Limb (tissue), 2 donors: Measurements from ENCODE around the gene SH3BP2.
A peak's percentile ranks its signal among the peaks of the same experiment; 100 is the strongest.

Source experiments
- DNase-seq, 2 donors: peaks; one replicate each; pipeline ENCODE4 v3.0.0-alpha.2; 2016; ENCODE audit errors: extremely low spot score in 2 of 2

Gene SH3BP2

DNA sequence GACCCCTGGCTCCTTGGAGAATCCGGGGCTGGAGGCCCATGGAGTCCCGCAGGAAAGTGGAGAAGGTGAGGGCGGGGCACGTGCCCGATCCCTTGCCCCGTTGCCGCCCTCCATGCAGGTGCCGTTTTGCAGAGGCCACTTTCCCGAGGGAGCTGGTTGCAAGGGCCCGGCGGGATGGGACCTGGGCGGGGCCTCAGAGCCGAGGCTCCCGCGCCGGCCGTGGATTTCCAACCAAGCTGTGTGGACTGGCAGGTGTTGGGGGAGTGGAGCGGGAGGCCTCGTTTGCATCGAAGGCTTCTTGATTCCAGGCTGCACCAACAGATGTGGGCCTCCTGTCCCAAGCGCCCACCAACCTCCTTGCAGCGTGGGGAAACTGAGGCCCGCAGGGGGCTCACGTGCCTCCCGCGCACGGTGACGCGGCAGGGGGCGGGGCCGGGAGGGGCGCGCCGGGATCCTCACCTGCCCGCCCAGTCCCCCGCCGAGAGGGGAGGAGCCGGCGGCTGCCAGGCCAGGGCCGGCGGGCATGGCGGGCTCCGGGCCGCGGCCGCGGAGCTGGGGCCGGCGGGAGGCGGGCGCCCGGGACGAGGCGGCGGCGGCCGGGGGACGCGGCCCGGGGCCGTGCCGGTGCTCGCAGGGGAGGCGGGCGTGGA is 24.9 kb downstream of the SH3BP2 start:
- peak in 1 of 2 donors; percentile 76 for DNase-seq

GRCh38 chr4:2818351-2818939 is 25.6 kb downstream of the SH3BP2 start:
- DNase-seq, result peak in 1 of 2 donors; percentile 70

GRCh38 chr4:2819244-2820215 is 26.6 kb downstream of the SH3BP2 start:
- DNase-seq, result no peak

GRCh38 chr4:2820216-2820982 is 27.5 kb downstream of the SH3BP2 start:
- DNase-seq, result no peak

DNA sequence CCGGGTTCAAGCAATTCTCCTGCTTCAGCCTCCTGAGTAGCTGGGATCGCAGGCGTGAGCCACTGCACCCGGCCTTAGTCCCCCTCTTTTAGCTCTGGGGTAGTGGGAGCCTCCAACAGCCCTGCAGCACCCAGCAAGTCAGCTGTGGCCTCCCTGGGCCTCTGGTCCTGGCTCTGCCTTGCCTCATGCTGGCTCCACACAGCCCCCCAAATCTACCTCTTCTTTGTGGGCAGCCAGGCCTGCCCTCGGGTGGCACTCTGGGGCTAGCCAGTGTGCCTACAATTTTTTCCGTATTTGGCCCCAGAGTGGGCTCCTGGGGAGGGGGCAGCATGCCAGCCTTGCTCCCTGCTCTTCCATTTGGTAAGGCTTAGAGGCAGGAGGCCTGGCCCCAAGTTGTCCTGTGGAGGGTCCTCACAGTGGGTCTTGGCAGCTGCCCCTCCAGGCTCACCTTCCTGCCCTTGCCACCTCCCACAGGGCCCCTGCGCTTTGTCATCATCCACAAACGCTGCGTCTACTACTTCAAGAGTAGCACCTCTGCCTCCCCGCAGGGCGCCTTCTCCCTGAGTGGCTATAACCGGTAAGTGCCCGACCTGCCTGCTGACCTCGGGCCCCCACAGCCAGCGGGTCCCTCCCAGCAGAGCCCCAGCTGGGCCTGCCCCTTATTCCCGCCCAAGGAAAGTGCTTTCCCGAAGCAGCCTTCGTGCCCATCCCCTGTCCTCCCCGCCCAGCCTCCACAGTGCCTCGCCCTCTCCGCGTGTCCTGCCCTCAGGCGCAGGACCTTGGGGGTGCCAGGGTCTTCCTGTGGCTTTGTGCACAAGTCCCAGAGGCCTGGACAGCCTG is 29.8 kb downstream of the SH3BP2 start:
- DNase-seq, result no peak

DNA sequence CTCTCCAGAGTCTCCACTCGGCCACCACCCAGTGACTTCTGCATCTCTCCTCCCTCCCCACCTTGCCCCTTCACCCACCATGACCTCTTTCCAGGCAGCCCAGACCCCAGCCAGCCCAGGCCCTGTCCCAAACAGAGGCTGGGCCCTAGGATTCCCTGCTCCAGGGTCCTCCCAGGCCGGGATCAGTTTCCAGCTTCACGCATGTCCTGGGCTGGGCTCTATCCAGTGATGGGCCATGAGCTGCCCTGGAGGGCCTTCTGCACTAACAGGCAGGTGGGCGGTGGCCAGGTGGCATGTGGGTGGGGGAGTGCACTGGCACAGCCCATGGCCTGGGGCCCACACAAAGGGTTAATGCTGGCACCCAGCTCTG is 30.4 kb downstream of the SH3BP2 start:
- no peak for DNase-seq

DNA sequence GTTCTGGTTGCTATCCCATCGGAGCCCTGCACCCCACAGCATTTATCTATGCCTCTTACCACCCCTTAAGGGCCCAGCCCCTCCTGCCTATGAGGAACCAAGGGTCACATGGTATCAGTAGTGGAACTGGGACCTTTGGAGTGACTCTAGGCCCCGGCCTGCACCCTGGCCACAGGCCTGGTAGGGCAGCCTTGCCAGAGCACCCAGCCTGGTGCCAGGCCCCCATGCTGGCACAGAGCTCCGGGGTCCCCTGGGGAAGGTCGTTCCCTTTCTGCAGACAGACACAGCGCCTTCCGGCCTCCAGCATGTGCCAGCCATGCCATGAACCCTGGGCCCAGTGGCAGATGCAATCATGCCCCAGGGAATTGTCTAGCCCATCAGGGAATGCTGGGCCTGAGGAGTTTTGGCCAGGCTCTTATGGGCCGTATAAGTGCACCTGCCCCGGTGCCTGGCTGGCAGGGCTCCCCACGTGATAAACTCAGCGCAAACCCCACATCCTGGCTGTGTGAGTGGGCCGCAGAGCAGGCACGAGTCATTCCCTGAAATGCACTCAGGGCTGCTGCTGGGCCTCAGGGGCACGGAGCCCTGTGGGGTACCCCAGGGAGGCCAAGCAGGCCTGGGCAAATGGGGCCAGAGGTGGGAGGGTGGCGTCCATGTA is 30.9 kb downstream of the SH3BP2 start:
- DNase-seq, result no peak

DNA sequence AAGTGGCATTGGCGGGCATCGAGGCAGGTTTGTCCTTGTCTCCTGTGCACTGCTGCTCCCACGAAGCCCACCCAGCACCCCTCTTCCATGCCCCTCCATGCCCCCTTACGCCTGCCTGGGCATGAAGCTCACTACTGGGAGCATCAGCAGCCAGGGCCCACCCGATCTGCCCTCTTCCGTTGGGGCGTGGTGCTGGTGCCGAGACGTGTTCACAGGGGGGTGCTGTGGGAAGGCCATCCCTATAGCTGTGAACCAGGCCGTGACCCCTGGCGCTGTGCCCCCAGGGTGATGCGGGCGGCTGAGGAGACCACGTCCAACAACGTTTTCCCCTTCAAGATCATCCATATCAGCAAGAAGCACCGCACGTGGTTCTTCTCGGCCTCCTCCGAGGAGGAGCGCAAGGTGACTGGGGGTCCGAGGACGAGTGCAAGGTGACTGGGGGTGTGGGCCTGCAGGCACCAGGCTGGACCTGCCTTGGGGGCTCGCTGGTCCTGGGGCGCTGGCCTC is 31.5 kb downstream of the SH3BP2 start:
- DNase-seq, result no peak

DNA sequence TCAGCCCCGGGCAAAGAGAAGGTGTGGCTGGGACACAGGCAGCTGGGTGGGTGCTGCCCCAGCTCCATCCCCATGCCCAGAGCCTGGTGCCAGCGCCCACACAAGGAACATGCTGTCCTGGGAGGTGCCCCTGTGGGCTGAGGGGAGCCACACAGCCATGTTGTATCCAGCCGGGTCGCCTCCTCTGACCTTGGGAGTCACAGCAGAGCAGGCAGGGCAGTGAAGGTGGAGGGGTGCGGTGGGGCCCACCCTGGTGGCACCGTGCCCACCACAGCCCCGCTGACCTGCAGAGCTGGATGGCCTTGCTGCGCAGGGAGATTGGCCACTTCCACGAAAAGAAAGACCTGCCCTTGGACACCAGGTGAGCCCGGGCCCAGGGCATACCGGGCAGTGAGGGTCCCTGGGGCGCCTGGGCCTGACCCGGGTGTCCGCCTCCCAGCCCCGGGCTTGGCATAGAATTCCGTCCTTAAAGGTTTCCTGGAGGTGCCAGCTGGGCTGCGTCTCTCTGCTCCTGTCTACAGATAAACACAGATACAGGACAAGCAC is 32.0 kb downstream of the SH3BP2 start:
- no peak for DNase-seq

DNA sequence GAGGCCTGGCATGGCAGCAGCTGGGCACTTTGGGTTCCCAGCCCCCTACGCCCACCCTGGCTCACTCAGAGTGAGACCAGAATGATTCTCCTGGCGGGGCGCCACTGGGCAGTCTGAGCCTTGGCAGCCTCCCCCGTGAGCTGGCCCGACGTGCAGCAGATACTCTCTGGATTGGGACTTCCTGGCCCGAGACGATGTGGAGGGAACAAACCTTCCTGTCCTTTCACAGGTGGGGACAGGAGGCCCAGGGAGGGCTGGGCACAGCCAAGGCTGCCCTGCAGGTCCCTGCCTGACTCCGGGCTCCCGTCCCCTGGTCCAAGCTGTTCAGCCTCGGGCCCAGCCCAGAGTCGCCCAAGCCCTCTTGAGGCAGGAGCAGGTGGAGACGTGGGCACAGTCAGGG is 32.9 kb downstream of the SH3BP2 start:
- DNase-seq, result no peak

DNA sequence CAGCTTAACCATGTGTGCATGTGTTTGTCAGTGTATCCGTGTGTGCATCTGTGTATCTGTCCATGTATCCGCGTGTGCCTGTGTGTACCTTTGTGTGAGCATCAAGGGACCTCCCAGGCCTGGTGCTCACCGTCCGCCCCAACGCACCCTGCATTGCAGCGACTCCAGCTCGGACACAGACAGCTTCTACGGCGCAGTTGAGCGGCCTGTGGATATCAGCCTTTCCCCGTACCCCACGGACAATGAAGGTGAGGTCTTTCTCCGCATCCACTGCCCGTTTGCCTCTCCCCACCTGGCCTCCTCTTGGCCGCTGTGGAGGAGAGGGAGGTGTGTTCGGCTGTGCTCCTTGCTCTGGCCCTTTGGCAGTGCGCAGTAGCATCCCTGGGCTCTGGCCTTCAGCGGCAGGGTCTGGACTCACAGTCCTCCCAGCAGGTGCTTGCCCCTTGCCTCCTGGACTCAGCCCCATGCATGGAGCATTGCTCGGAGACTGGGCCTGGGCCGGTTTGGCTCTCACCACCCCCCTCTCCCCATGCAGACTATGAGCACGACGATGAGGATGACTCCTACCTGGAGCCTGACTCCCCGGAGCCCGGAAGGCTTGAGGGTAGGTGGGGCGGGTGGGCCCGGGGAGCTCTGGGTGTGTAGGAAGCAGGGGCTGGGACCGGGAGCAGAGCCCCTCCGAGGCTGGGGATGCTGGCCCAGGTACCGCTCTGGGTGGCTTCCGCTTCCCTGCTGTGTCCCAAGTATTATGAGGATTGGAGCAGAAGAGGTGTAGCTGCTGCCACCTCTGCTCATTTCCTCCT is 34.4 kb downstream of the SH3BP2 start:
- DNase-seq, result no peak

DNA sequence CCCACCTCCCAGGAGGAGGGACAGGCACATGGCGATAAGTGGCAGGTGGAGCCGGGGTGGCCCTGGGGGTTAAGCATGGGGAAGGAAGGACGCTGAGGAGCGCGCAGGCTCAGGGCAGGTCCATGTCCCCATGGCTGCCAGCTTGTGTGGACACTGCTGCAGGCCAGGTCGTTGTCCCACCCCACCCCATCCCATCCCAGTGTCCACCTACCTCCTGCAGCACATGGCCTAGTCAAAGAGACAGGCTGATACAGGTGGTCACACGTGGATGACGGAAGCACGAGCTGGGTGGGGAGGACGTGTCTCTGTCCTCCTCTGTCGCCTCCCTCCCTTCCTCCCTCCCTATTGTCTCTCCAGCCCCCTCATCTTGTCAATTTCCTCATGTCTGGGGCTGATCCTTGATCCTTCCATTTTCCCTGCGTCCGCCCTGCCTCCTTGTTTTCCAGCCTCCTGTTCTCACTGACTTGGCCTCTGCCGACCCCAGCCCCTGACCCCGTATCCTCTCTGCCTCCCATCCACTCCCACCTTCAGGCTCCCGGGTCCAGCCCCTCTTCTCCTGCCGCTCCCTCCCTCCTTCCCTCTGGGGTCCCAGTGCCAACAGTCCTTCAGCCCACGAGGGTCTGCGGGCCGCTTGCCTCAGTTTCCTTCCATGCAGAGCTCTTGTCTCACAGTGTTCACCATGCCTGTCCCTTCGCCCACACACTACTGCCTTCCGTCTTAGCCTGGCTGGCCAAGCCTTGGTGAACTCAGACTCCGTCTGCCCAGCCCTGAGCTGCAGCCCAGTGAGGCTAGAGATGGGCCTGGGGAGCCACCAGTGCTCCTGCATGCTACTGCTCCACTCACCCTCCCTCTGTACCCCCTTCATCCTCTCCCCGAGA is 35.2 kb downstream of the SH3BP2 start:
- peak in 1 of 2 donors; percentile 16 for DNase-seq

DNA sequence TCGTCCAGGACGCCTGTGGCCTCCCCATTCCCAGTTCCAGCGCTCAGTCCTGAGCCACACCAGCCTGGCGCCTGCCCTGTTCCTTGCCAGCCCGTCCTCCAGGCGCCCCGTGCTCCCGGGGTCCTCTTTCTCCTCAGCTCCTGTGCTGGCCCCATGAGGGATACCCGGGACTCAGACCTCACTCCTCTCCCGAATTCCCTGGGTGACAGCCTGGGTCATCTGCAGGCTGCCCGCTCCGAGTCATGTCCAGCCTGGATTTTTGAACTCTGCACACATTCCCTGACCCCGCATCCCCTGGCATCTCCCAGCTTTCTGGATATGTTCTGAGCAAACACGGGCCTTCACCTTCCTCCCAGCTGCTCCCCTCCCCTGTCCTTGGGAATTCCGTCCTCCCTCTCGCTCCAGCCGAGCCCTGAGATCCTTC is 35.9 kb downstream of the SH3BP2 start:
- DNase-seq, result peak in 1 of 2 donors; percentile 19

DNA sequence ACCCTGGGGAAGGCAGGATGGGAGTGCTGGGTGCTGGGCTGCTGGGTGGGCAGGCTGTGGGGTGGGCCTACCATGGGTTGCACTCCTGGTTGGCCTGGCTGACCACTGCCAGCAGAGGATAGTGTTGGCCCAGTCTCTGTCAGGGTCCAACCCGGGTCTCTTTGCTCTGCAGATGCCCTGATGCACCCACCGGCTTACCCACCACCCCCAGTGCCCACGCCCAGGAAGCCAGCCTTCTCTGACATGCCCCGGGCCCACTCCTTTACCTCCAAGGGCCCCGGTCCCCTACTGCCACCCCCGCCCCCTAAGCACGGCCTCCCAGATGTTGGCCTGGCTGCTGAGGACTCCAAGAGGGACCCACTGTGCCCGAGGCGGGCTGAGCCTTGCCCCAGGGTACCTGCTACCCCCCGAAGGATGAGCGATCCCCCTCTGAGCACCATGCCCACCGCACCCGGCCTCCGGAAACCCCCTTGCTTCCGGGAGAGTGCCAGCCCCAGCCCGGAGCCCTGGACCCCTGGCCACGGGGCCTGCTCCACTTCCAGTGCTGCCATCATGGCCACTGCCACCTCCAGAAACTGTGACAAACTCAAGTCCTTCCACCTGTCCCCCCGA is 36.5 kb downstream of the SH3BP2 start:
- peak in 1 of 2 donors; percentile 20 for DNase-seq

DNA sequence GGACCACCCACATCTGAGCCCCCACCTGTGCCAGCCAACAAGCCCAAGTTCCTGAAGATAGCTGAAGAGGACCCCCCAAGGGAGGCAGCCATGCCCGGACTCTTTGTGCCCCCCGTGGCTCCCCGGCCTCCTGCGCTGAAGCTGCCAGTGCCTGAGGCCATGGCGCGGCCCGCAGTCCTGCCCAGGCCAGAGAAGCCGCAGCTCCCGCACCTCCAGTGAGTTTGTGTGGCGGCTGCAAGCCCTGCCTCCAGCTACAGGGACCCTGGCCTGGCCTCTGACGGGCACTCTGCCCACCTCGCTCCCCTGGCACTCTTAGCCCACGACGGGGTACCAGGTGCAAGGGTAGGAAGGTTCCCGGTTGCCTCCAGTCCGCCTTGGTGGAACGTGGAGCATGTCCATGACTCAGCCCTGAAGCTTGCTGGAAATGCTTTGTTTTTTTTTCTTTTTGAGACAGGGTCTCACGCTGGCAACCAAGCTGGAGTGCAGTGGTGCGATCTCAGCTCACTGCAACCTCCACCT is 37.1 kb downstream of the SH3BP2 start:
- peak in 1 of 2 donors; percentile 21 for DNase-seq

GRCh38 chr4:2830632-2831610 is 38.0 kb downstream of the SH3BP2 start:
- peak in 1 of 2 donors; percentile 17 for DNase-seq
